Endothelial cell of umbilical vein (primary cell): ENCODE measurements around the gene CLN3.

Experiments used
- CTCF ChIP-seq, 2 donors: IDR thresholded peaks; 1 replicate in 1 of 2; 2 replicates in 1 of 2; pipeline ENCODE4 v1.5.1; 2011; ENCODE audit warnings: low read length in 2 of 2, mild to moderate bottlenecking in 2 of 2, moderate library complexity in 2 of 2, control low read depth in 1 of 2, inconsistent platforms in 1 of 2, low read depth in 1 of 2; ENCODE audit not compliant: insufficient read depth in 1 of 2; ENCODE audit errors: extremely low read depth in 1 of 2
- POLR2AphosphoS5 ChIP-seq: IDR thresholded peaks from 2 replicates; pipeline ENCODE4 v1.6.1; 2012; ENCODE audit warnings: low read depth, mild to moderate bottlenecking, control low read depth, low read length, moderate library complexity; ENCODE audit not compliant: insufficient read depth

- no peak for TF ChIP-seq CTCF (IDR thresholded peaks at IDR 0.05; ENCODE audit: extremely low read depth in 1 of 2, insufficient read depth in 1 of 2, low read depth in 1 of 2, low read length in 2 of 2)
- no peak for TF ChIP-seq POLR2AphosphoS5
Measured at GRCh38 chr16:28505489-28506137, 13.7 kb upstream of the CLN3 start.
